Measurements from ENCODE around the gene SIRT6.
"Not testable (repeated sequence)": the region's sequence is repeated elsewhere in the genome, so short reads cannot be mapped to it uniquely, and the experiment has no call there.

The SIRT6 gene

DNA sequence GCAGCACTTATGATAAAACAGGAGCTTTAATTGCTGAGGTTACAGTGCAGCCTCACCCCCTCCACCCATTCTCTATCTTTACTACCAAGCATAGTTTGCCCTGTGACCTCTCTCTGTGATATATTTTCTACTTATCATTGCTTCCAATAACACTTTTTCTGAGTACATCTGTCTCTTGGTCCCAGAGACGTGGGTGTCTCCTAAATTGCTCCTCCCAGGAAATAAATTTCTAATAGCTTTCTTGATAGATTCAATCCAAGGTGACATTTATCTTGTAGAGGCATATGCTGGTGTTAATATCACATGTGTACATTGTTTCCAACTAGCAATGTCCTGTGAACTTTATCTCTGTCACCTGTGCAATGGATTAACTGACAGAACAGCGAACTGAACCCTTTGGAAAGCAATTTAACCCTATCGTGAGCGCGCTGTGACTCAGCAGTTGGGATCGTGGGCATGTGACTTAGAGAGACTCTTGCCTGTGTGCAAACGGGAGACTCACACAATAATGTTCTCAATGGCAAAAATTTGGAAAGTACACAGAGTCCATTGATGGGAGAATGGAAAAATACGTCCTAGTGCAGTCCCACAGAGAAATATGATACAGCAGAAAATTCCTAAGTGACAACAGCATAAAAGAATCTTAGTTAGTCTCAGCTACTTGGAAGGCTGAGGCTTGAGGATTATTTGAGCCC lies 51.5 kb downstream of the SIRT6 start:
- TF ChIP-seq, protein P1, sequence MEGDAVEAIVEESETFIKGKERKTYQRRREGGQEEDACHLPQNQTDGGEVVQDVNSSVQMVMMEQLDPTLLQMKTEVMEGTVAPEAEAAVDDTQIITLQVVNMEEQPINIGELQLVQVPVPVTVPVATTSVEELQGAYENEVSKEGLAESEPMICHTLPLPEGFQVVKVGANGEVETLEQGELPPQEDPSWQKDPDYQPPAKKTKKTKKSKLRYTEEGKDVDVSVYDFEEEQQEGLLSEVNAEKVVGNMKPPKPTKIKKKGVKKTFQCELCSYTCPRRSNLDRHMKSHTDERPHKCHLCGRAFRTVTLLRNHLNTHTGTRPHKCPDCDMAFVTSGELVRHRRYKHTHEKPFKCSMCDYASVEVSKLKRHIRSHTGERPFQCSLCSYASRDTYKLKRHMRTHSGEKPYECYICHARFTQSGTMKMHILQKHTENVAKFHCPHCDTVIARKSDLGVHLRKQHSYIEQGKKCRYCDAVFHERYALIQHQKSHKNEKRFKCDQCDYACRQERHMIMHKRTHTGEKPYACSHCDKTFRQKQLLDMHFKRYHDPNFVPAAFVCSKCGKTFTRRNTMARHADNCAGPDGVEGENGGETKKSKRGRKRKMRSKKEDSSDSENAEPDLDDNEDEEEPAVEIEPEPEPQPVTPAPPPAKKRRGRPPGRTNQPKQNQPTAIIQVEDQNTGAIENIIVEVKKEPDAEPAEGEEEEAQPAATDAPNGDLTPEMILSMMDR (IDR thresholded peaks at IDR 0.05; ENCODE audit: extremely low read depth, insufficient read depth, missing control alignments): no peak
- DNase-seq (ENCODE audit: low spot score): no peak
- in situ Hi-C loops (cut with MboI; ENCODE audit: low pct_unique_long_range_greater_than_20kb, low sequenced_read_pairs, unreplicated experiment): no loop called here

DNA sequence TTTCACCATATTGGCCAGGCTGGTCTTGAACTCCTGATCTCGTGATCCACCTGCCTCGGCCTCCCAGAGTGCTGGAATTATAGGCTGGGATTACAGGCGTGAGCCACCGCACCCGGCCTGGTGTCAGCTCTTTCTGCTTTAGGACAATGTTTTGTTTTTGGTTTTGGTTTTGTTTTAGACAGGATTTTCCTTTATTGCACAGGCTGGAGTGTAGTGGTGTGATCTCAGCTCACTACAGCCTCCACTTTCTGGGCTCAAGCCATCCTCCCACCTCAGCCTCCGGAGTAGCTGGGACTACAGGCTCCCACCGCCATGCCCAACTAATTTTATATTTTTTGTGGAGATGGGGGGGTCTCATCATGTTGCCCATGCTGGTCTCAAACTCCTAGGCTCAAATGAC lies 53.3 kb downstream of the SIRT6 start:
- in situ Hi-C loops (cut with MboI; ENCODE audit: low pct_unique_long_range_greater_than_20kb, low sequenced_read_pairs, unreplicated experiment); DNase-seq (ENCODE audit: low spot score): not testable (repeated sequence)

DNA sequence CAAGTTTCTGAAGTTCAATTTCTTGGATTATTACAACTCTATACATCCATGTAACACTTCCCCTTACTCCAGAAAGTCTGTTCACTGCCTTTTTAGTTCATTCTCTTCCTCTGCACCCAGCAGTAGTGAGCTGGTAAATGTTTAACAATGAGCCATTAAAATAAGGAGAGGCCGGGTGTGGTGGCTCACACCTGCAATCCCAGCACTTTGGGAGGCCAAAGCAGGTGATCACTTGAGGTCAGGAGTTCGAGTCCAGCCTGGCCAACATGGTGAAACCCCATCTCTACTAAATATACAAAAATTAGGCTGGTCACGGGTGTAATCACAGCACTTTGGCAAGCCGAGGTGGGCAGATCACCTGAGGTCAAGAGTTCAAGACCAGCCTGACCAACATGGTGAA lies 55.0 kb downstream of the SIRT6 start:
- in situ Hi-C loops (cut with MboI; ENCODE audit: low pct_unique_long_range_greater_than_20kb, low sequenced_read_pairs, unreplicated experiment); DNase-seq (ENCODE audit: low spot score): not testable (repeated sequence)

DNA sequence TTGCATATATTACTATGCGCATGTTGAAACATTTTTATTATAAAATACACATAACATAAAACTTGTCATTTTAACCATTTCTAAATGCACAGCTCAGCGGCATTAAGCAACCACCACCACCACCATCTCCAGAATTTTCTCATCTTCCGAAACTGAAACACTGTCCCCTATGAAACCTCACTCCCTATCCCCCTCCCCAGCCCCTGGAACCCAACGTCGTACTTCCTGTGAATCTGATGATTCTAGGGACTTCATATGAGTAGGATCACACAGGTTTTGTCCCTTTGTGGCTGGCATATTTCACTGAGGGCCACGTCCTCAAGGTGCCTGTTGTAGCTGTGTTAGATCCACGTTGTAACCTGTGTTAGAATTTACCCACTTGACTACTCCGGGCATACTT lies 57.7 kb downstream of the SIRT6 start:
- in situ Hi-C loops (cut with MboI; ENCODE audit: low pct_unique_long_range_greater_than_20kb, low sequenced_read_pairs, unreplicated experiment): no loop called here
- TF ChIP-seq, protein P1 (IDR thresholded peaks at IDR 0.05; ENCODE audit: extremely low read depth, insufficient read depth, missing control alignments): no peak
- no peak for DNase-seq (ENCODE audit: low spot score)

Data from GM13977 (cell line).